Glomerular visceral epithelial cell (primary cell): ENCODE results near the gene TBC1D22B.
A peak's percentile ranks its signal among the peaks of the same experiment; 100 is the strongest.
"Not testable (repeated sequence)": the region's sequence is repeated elsewhere in the genome, so short reads cannot be mapped to it uniquely, and the experiment has no call there.

Experiments
- DNase-seq: peaks from one replicate; pipeline ENCODE4 v3.0.0-alpha.2; 2016; ENCODE audit errors: extremely low spot score

Gene TBC1D22B

DNA sequence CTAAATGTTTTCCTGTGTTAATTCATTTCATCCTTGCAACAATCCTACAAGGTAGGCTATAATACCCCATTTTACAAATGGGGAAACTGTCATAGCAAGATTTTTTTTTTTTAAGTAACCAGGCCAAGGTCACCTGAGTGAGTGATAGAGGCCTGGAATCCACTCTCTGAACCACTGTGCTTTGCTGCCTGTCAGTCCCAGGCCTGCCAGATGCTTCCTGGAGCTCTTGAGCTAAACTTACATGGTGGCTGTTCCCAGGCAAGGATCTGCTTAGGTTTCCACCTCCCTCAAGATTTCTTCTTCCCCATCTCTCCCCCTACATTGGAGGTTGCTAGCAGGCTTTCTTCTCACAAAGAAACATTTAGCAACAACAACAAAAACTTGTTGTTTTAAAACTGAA lies 63.5 kb downstream of the TBC1D22B start:
- DNase-seq, result no peak

DNA sequence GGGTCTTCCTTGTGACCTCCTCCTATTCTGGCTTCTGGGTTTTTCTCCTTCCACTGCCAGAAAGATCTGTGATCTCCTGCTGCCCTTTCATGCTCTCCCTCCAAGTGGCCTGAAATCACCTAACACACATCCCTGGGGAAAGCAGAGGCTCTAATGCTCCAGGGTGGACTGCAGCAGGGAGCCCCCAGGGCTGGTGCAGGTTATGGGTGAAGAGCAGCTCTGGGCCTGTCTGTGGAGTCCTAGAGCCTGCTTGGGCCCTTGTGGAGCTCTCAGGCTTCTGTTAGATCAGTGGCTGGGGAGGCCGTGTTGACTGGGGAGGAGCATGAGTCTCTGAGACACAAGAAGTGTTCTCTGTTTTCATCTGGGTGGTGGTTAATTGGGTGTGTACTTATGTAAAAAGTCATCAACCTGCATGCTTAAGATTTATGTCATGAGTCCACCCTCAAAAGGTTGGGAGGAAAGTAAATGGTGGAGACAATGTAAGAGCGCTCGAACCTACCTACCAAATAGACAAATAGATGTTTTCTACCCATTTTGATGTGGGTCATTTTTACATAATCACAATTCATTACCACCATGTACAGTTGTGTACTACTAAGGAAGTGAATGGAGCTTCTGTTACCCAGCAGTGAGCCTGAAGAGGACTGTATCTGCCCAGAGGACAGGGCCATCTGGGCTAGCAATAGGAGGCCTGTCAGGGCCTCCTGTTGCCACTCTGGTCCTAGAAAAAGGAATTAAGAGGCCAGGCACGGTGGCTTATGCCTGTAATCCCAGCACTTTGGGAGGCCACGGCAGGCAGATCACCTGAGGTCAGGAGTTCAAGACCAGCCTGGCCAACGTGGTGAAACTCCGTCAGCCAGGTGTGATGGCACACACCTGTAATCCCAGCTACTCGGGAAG lies 64.2 kb downstream of the TBC1D22B start:
- no peak for DNase-seq

DNA sequence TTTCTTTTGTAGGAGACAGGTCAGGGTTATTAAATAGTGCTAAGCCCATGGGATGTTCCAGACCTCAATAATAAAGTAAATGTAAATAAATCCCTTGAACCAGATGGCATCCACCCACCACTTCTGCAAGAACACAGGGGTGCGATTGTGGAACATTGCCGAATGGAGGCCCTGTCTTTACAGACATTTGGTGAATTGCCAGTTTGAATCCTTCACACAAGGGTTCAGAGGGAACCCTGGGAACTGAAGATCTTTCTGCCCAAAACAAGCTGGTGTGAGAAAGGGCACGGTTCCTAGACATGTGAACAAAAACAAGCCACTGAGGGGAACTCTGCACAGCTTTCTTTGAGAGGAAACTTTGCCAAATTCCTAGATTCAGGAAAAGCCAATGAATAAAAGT lies 66.0 kb downstream of the TBC1D22B start:
- no peak for DNase-seq

DNA sequence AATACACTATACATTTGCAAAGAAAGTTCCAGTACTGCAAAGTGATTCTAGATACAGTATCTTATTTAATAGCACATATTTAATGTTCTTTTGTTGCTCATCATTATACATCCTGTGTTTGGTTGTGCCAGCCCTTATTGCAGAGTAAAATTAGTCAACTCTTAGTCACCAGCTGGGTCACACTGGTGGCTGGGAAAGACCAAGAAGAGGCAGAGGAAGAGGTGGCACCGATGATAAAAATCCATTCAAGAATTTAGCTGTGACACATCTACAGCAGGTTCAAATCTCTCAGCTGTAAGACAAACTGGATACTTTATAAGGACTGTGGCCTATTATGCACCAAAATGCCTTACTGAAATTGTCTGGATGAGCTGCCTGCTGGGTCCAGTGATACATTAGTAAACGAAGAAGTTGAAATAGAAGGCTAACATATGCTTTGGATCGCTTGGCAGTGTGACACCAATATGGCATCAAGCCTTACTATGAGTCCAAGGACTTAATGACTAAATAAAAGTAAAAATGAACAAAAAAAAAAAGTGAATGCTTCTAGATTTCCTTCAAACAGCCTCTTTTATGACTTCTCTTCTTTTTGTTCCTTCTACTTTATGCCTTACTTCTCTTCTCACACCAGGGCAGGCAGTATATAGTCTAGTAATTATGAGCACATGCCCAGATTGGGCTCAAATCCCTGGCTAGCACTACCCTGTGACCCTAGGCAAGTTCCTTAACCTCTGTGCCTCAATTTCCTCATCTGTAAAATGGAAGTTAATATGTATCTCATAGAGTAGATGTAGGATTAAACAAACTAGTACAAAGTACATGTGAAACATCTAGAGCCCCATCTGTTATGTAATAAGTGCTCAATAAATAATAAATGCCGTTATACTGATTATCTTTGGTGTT lies 66.8 kb downstream of the TBC1D22B start:
- peak; percentile 32 for DNase-seq

DNA sequence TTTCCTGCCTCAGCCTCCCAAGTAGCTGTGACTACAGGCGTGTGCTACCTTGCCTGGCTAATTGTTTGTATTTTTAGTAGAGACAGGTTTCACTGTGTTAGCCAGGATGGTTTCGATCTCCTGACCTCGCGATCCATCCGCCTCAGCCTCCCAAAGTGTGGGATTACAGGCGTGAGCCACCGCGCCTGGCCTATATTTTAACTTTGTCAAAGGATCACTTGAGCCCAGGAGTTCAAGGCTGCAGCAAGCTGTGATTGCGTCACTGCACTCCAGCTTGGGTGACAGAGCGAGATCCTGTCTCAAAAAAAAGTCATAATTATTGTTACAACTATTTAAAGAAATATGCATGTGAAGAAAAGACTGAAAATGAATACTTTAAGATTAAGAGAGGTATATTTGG lies 72.8 kb downstream of the TBC1D22B start:
- not testable (repeated sequence) for DNase-seq

DNA sequence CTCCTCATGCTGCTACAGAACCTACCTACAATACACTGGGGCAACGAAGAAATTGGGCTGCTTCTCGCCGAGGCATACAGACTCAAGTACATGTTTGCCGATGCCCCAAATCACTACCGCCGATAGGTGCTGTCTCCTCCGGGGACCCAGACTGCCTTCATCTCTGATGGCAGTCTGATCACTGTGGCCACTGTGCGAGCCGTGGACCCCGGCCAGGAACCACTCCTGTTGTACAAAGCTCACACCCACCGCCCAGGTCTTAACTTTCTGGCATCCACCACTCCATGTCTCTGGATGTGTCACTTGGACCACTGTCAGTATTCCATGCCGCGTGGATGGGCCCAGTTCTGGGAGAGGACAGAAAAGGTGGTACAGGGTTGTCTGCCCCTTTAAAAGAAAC lies 73.5 kb downstream of the TBC1D22B start:
- DNase-seq, result no peak

DNA sequence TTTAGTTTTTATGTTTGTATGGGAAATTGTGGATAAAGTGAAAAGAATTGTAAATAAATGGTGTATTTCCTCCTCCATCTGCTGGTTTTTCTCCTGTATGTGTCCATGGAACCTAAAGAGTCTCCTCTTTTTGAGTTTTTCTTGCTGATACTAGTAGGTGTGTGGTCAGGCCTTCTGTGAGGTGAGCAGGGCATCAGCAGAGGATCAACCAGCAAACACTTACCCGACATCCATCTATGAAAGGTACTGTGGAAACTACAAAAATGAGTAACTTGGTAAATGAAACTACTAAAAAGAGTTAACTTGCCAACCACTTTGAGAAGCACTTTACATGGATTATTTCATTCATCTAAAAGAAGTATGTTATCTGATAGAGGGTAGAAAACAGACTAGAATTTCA lies 75.3 kb downstream of the TBC1D22B start:
- no peak for DNase-seq

DNA sequence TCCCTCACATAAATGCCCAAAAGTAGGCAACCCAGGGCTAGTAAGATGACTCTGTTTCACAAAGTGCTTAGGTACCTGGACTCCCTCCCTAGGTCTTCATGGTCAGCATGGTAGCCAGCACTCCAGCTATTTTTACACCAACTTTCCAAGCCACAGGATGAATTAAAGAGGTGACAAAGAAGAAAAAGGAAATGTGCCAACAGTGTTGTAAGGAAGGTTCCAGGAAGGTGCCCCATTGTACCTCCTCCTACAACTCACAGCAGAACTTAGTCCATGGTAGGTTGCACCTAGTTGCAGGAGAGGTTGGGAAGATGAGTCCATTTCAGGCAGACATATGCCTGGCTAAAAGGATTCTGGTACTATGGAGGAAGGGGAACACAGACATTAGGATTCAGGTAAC lies 76.5 kb downstream of the TBC1D22B start:
- no peak for DNase-seq

DNA sequence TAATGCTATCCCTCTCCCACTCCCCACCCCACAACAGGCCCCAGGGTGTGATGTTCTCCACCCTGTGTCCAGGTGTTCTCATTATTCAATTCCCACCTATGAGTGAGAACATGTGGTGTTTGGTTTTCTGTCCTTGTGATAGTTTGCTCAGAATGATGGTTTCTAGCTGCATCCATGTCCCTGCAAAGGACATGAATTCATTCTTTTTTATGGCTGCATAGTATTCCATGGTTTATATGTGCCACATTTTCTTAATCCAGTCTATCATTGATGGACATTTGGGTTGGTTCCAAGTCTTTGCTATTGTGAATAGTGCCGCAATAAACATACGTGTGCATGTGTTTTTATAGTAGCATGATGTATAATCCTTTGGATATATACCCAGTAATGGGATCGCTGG lies 80.7 kb downstream of the TBC1D22B start:
- not testable (repeated sequence) for DNase-seq

DNA sequence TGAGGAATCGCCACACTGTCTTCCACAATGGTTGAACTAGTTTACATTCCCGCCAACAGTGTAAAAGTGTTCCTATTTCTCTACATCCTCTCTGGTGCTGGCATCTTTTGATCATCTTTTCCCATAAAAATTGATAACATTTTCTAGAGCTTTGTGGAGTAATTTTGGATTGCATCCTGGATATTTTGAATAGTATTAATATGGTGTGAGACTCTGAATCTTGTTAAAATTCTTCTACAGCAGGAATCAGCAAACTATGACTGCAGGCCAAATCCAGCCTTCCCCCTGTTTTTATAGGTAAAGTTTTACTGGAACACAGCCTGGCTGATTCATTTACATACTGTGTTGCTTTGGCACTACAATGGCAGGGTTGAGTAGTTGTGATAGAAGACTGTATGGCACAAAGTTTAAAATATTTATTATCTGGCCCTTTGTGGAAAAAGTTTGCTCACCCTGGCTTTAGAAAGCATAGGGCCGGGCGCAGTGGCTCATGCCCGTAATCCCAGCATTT lies 81.2 kb downstream of the TBC1D22B start:
- no peak for DNase-seq

DNA sequence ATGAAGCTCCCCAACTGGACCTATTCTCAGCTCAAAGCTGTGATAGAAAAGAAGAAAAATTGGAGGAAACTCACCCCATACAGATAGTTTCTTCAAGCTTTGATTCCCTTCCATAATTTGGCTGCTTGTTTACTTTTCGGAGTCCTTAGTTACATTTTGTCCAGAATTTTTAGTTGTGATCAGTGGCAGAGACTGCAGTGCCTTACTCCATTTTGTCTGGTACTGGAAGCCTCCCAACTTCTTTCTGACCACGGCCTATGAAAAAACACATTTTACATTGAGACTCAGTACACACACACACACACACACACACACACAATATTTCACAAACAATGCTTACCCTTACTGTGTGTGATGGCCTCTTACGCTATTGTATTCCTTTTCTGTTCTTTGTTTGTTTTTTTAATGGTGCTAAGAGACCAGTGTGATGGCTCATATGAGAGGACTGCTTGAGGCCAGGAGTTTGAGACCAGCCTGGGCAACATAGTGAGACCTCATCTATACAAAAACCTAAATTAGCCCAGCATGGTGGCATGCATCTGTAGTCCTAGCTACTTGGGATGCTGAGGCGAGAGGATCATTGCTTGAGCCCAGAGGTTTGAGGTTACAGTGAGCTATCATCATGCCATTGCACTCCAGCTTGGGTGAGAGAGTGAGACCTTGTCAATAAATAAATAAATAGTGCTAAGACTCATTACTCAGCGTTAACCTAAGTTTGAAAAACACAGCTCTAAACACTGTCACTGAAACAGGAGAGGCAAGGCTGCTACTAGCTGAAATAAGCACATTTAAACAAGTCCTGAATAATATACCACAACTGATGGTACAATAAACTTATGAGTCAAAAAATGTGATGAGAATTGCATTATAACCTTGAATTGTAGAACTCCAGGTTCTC lies 82.4 kb downstream of the TBC1D22B start:
- no peak for DNase-seq

DNA sequence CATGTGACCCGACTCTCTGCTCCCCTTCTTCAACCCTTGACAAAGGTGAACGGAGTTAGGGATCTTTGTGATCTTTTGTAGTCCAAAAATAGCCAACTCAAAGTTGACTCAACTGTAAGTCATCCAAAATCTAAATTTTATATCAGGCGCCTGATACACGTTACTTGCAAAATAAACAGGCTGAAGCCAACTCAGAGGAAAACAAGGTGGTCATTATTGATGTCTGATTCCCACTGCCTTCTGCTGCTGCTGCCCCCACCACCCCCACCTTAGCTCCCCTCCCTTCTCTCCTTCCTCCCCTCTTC lies 83.0 kb downstream of the TBC1D22B start:
- no peak for DNase-seq

DNA sequence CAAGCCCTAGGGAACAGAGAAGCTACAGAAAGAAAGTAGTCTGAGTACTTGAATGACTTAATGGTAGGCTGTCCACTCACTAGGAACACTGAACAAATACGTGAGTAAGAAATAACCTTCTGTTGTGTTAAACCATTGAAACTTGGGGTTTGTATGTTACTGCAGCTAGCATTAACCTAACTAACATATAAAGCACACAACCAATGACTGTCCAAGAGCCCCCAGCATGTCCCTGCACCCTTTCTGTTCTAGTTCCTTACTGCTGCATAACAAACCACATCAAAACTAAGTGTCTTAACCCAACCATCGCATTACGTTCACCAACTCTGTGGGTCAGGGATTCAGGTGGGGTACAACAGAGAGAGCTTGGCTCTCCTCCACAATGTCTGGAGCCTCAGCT lies 85.7 kb downstream of the TBC1D22B start:
- DNase-seq, result no peak

DNA sequence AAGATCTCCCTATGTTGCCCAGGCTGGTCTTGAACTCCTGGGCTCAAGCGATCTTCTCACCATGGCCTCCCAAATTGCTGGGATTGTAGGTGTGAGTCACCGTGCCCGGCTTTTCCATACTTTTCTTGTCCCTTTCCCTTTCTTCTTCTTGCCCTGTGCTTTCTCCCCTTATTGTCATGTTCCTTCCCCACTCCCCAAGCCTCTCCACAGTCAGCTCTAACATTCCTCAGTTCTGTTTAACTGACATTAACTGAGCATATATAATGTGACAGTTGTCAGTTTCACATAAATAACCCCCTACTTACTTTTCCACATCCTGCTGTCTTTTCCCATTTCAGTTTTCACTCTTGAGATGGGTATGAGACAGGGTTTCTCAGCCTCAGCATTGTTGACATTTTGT lies 86.7 kb downstream of the TBC1D22B start:
- DNase-seq, result no peak

DNA sequence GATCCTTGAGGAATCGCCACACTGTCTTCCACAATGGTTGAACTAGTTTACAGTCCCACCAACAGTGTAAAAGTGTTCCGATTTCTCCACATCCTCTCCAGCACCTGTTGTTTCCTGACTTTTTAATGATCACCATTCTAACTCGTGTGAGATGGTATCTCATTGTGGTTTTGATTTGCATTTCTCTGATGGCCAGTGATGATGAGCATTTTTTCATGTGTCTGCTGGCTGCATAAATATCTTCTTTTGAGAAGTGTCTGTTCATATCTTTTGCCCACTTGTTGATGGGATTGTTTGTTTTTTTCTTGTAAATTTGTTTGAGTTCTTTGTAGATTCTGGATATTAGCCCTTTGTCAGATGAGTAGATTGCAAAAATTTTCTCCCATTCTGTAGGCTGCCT lies 88.2 kb downstream of the TBC1D22B start:
- DNase-seq, result not testable (repeated sequence)

DNA sequence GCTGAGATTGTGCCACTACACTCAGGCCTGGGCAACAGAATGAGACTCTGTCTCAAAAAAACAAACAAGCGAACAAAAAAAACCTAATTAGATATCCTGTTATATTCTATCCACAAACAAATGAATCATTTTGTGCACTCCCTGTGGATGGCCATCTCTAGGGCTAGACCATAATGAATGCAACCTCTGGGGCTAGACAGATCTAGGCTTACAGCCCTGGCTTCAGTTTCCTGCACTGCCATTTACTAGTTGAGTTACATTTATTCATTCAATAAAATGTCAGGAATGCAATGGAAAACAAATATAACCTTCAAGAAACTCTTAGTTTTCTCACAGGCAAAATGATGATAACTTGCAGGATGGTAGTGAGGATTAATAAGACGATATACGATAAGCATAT lies 89.6 kb downstream of the TBC1D22B start:
- no peak for DNase-seq

DNA sequence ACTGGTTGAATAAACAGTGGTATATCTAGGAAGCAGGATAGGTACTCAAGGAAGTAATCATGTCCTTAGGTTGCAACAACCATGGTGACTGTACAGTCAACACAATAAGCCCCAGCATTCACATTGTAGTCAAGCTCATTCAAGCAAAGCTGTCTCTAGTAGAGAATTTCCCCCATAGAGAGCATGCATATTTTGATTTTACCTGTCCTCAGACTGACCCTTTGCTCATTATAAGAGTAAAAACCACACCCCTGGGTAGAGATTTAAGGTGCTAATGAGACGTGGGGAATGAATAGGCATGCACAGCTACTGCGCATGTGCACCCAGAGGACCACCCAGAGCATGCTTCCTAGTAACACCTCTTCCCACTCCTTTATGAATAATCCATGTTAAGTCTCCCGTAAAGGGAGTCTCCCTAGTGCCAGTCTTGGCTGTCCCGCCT lies 90.1 kb downstream of the TBC1D22B start:
- DNase-seq, result no peak

DNA sequence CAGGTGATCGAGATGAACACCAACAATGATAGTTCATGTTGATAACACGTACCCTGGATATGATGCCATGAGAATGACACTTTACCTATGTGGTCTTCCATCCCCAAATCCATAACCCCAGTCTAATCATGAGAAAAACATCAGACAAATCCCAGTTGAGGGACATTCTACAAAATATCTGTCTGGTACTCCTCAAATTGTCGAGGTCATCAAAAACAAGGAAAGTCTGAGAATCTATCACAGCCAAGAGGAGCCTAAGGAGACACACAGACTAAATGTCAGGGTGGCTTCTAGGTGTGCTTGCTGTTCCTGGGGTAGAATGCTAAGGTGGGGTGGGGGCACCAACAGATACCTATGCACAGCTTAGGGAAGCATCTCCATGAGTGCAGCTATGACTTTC lies 93.5 kb downstream of the TBC1D22B start:
- no peak for DNase-seq

DNA sequence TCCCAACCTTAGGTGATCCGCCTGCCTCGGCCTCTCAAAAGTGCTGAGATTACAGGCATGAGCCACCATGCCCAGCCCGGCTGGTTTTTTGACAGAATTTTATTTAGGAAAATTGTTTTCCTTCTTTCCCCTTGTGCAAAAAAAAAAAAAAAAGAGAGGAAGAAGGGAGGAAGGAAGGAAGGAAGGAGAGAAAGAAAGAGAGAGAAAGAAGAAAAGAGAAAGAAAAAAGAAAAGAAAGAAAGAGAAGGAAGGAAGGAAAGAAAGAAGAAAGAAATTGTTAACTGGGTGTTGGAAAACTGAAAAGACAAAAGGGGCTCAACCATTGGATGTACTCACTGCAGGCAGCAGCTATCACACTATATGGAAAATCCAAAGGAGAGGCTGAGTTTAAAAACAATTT lies 94.8 kb downstream of the TBC1D22B start:
- no peak for DNase-seq

DNA sequence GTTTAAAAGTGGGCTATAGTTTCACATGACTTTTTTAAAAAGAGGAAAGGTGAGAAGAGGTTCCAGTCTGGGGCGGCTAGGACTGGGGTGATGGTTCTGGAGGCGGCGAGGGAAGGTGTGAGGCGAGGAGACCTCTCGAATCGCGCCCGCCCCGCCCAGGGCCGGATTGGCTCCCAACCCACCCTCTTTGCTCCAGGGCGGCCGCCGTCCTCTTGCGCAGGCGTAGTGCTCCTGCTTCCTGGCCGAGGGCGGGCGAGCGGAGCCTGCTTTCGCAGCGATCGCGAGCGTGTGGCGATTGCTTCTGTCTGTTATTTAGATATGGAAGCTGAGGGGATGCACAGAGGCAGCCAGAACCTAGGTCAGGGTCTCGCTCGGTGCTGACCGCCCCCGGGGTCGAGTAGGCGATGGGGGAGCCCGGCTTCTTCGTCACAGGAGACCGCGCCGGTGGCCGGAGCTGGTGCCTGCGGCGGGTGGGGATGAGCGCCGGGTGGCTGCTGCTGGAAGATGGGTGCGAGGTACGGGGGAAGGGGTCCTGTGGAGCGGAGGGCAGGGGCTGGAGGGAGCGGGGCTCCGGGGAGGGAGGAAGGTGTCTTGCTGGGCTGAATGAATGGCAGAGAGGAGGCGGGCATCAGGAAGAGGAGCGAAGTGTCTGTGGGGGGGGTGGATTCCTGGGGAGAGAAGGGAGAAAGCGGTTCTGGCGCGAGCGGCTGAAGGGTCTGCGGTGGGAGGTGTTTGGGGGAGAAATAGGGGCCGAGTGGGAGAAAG lies 96.4 kb downstream of the TBC1D22B start, which contains the start of gene RNF8:
Gene RNF8, plus strand, starts transcription at position 223 of the 765 bp plus-strand sequence. Its CDS starts 182 bp downstream, at position 405.
- DNase-seq, result peak; percentile 89
